NB4 (cell line): ENCODE measurements around the gene SULT4A1.

Experiments used
- DNase-seq: peaks from one replicate; pipeline ENCODE4 v3.0.0; 2010; ENCODE audit warnings: low read depth
- H3K4me3 ChIP-seq: one replicate; pipeline ENCODE4 v1.5.1; 2011; ENCODE audit warnings: mild to moderate bottlenecking, low read depth, low read length, moderate library complexity
- CTCF ChIP-seq: IDR thresholded peaks from one replicate; pipeline ENCODE4 v1.5.1; 2012; ENCODE audit warnings: low read depth, low read length
- MYC ChIP-seq: IDR thresholded peaks from 2 replicates; pipeline ENCODE4 v1.6.1; 2011; ENCODE audit warnings: low read depth, low read length
- POLR2A ChIP-seq: IDR thresholded peaks from 2 replicates; pipeline ENCODE4 v1.6.1; 2011; ENCODE audit warnings: mild to moderate bottlenecking; ENCODE audit not compliant: insufficient read length; ENCODE audit errors: extremely low read depth
- TF ChIP-seq, protein P1 (sequence below): IDR thresholded peaks from 2 replicates; pipeline ENCODE4 v1.6.1; 2011; ENCODE audit warnings: low read depth, low read length

The SULT4A1 gene

DNA sequence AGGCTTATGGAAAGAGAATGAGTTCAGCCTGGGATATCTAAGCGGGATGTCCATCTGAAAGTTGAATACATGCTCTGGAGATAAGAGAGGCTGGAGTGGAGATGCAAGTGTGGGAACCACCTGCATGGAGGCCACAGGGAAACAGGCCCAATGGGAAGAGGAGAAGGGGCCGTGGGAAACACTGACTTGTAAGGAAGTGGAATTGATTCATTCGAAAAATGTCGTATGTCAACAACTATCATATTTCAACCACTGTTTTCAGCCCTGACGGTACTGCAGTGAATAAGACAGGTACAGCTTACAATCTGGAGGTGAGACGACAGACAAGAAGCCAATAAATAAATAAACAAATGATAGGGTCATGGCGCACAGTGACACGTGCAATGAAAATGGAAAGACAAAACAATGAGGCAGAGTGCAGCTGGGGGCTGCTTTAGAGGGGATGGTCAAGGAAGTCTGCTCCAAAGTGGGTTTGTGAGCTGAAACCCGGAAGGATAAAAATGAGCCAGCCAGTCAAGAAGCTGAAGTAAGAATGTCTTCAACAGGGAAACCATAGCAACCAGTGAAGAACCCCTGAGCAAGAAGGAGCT lies 86.1 kb downstream of the SULT4A1 start:
- H3K4me3 ChIP-seq = no peak overlapping the region
- DNase-seq = no peak
- TF ChIP-seq CTCF (no peak), POLR2A (no peak), MYC (no peak)
- TF ChIP-seq, protein P1, sequence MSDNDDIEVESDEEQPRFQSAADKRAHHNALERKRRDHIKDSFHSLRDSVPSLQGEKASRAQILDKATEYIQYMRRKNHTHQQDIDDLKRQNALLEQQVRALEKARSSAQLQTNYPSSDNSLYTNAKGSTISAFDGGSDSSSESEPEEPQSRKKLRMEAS = no peak
